Lower leg skin (tissue), 3 donors: ENCODE results near the gene COLGALT1.

Experiments
- CTCF ChIP-seq, 3 donors: fragments of 450-650 bp; IDR thresholded peaks; one replicate each; pipeline ENCODE4 v1.5.1; 2016; ENCODE audit warnings: antibody characterized with exemption in 3 of 3, mild to moderate bottlenecking in 3 of 3, moderate library complexity in 2 of 3
- POLR2A ChIP-seq, 2 donors: fragments of 450-650 bp; IDR thresholded peaks; one replicate each; pipeline ENCODE4 v1.6.1; 2016 to 2017; ENCODE audit warnings: antibody characterized with exemption in 2 of 2, mild to moderate bottlenecking in 1 of 2, moderate library complexity in 1 of 2

GRCh38 chr19:17542793-17543582 is 12.5 kb upstream of the COLGALT1 start:
- no peak for TF ChIP-seq CTCF (IDR thresholded peaks at IDR 0.05)
- TF ChIP-seq POLR2A (IDR thresholded peaks at IDR 0.05) = no peak
